Measurements from ENCODE around the gene ZMAT2.

- TF ChIP-seq CTCF (IDR thresholded peaks at IDR 0.05), result no peak
- TF ChIP-seq EZH2 (IDR thresholded peaks at IDR 0.05), result no peak
Measured at GRCh38 chr5:140674211-140674610, 26.0 kb upstream of the ZMAT2 start.
